Measurements from ENCODE around the gene GMFB.
A peak's percentile ranks its signal among the peaks of the same experiment; 100 is the strongest.

GMFB gene

DNA sequence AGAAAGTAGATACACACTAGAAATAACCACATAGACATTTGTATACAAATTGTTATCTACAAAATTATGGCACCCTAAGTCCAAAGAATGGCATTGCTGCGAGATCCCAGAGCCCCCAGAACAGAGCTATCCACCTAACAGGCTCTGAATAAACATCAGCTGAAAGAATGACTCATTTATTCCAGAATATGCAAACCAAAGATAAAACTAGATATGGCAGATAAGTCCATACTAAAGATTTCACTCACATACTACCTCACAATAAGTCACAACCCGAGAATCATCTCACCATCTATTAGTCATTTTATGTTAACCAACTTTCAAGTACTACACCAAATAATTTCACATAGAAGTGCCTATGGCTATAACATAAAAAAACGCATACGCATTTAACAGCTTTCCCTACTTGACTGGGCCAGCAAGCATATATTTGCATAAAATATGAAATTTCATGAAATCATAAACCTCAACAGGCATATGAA is 53.2 kb downstream of the GMFB start:
- peaks cover 21% of the 10 kb centered on the region for H3K4me1 ChIP-seq (ENCODE audit: control insufficient read depth, insufficient read depth, low read length, poor library complexity, severe bottlenecking)
- peak overlapping the region; percentile 32 for H3K27ac ChIP-seq (ENCODE audit: low read depth, low read length, severe bottlenecking)
- H3K9me3 ChIP-seq (ENCODE audit: control insufficient read depth, low read length) = no peaks in the 10 kb centered on the region
- H3K36me3 ChIP-seq (ENCODE audit: control insufficient read depth, insufficient read depth, low read length) = peaks cover 39% of the 10 kb centered on the region
- 86 to 100% methylated on average over 2 to 4 of the region's 4 CpGs for WGBS, 2 experiments (ENCODE audit: insufficient coverage in 2 of 2)
- H3K4me3 ChIP-seq (ENCODE audit: extremely low read depth, insufficient read depth, low read length, poor library complexity, severe bottlenecking) = no peak overlapping the region

DNA sequence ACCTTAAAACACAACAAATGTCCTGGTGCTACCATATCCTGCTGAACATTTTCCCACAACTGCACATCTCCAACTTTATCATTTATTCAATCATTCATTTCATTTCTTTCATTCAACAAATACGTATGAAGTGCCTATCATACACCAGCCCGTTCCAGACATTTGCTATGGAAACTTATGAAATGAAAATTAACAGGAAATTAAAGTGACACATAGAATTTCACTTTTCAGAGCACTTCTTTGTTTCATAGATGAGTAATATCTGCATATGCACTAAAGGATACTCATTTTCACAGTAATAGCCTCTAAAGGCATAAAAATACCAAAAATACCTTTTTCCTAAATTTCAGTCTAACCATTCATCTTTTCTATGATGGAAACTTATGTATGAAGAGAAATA is 60.3 kb downstream of the GMFB start:
- Histone ChIP-seq H3K36me3 (ENCODE audit: control insufficient read depth, insufficient read depth, low read length) (peaks cover 55% of the 10 kb centered on the region), H3K4me1 (ENCODE audit: control insufficient read depth, insufficient read depth, low read length, poor library complexity, severe bottlenecking) (no peaks in the 10 kb centered on the region), H3K27ac (ENCODE audit: low read depth, low read length, severe bottlenecking) (no peak overlapping the region), H3K4me3 (ENCODE audit: extremely low read depth, insufficient read depth, low read length, poor library complexity, severe bottlenecking) (no peak overlapping the region), H3K9me3 (ENCODE audit: control insufficient read depth, low read length) (no peaks in the 10 kb centered on the region)
- WGBS, 2 experiments (ENCODE audit: insufficient coverage in 2 of 2) = 100% methylated on average over 1 of the region's 2 CpGs; no CpG with 5 or more reads in 1 of the 2 experiments

DNA sequence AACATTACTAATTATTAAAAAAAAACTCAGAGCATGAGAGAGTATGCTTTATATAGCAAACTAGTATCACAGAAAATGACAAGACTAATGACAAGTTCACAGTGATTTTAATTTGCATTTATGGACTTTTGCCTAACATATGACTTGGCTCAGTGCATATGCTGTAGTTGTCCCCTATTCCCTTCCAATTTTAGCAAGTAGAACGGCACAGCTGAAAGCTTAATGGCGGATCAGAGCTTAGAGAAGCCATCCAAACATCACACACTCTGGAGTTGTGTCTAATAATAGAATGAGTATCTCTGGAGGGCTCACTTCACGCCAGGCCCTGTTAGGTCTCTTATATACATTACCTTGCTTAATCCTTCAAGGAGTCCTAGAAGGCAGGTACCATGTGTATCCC is 60.9 kb downstream of the GMFB start:
- Histone ChIP-seq H3K36me3 (ENCODE audit: control insufficient read depth, insufficient read depth, low read length) (peaks cover 60% of the 10 kb centered on the region), H3K4me1 (ENCODE audit: control insufficient read depth, insufficient read depth, low read length, poor library complexity, severe bottlenecking) (no peaks in the 10 kb centered on the region), H3K4me3 (ENCODE audit: extremely low read depth, insufficient read depth, low read length, poor library complexity, severe bottlenecking) (no peak overlapping the region), H3K9me3 (ENCODE audit: control insufficient read depth, low read length) (no peaks in the 10 kb centered on the region), H3K27ac (ENCODE audit: low read depth, low read length, severe bottlenecking) (no peak overlapping the region)
- WGBS, 2 experiments (ENCODE audit: insufficient coverage in 2 of 2) = no CpG with 5 or more reads among the region's 3 CpGs

DNA sequence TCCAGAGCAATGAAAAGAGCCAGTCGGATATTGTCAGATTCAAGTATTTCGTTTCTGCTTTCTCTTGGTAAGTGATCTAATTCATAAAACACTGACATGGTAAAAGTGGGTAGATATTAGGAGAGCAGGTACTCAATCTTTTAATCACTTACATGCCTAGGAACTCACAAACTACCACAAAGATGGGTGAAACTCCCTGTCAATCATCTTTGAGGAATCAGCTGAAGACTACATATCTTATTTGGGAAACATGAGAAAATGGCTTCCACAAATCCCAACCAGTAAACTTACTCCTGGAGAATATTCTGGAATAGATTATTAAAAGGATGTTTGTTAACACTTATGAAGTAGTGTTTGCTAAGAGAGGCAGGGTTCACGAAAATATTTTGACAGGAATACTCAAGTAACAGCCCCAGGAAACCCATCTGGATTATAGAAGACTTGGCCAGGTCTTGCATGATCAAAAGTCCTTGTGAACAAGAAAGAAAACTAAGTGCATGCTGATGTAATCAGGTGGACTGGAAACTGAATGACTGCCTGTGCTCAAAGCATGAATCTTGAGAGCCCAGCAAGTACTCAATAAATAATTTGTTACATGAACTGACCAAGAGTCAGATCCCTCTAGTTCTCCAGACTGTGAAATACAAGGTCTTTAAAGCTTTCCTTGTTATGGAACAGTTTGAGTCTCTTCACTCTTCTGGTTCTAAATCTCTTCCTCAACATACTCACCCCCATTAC is 63.1 kb downstream of the GMFB start:
- Histone ChIP-seq H3K4me1 (ENCODE audit: control insufficient read depth, insufficient read depth, low read length, poor library complexity, severe bottlenecking) (no peaks in the 10 kb centered on the region), H3K9me3 (ENCODE audit: control insufficient read depth, low read length) (no peaks in the 10 kb centered on the region), H3K27ac (ENCODE audit: low read depth, low read length, severe bottlenecking) (no peak overlapping the region), H3K36me3 (ENCODE audit: control insufficient read depth, insufficient read depth, low read length) (peaks cover 48% of the 10 kb centered on the region), H3K4me3 (ENCODE audit: extremely low read depth, insufficient read depth, low read length, poor library complexity, severe bottlenecking) (no peak overlapping the region)
- WGBS, 2 experiments (ENCODE audit: insufficient coverage in 2 of 2) = 90 to 93% methylated on average over 1 to 2 of the region's 3 CpGs

- Histone ChIP-seq H3K4me3 (ENCODE audit: extremely low read depth, insufficient read depth, low read length, poor library complexity, severe bottlenecking) (no peak overlapping the region), H3K27ac (ENCODE audit: low read depth, low read length, severe bottlenecking) (no peak overlapping the region), H3K36me3 (ENCODE audit: control insufficient read depth, insufficient read depth, low read length) (peaks cover 44% of the 10 kb centered on the region), H3K9me3 (ENCODE audit: control insufficient read depth, low read length) (no peaks in the 10 kb centered on the region), H3K4me1 (ENCODE audit: control insufficient read depth, insufficient read depth, low read length, poor library complexity, severe bottlenecking) (no peaks in the 10 kb centered on the region)
- WGBS, 2 experiments (ENCODE audit: insufficient coverage in 2 of 2) = no CpG with 5 or more reads among the region's 2 CpGs
Measured at GRCh38 chr14:54425068-54425467, 63.7 kb downstream of the GMFB start.

Data from mesodermal cell (in vitro differentiated cells).